ENCODE measurements around the gene PPM1H. TPM values are rescaled to one million over a fixed set of nuclear protein-coding genes. Genes with fewer than 3 reads are reported as not detected.

PPM1H gene
- total RNA-seq, 2 donors from 2014 or later = 27.0 to 46.9 TPM

DNA sequence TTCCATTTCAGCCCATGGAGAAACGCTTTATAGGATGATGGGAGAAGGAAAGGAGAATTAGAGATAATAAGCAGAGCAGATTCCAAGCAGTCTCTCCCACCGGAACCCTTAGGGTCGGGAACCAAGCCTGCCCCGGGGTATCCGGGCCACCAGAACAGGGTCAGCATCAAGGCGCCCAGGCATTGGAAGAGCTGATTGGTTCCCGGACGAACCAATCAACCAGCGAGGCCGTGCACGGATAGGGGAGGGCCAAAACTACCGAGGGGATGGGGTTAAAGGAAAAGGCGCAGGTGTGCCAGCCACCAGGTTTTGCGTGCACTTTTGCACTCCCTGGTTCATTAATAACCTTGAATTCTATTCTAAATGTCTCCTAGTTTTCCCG is 1.7 kb downstream of the PPM1H start:
- H3K27ac ChIP-seq = peak overlapping the region; percentile 81 to 90
- intact Hi-C loops (cut with DNase I) = no loop called here
- no peaks in the 10 kb centered on the region for H3K4me1 ChIP-seq (replicated peaks)
- DNase-seq (ENCODE audit: low spot score) = peak; percentile 54
- 2% methylated on average over 15 of the region's 15 CpGs for WGBS
- H3K4me3 ChIP-seq = peak overlapping the region; percentile 75 to 88
- TF ChIP-seq, protein P1, sequence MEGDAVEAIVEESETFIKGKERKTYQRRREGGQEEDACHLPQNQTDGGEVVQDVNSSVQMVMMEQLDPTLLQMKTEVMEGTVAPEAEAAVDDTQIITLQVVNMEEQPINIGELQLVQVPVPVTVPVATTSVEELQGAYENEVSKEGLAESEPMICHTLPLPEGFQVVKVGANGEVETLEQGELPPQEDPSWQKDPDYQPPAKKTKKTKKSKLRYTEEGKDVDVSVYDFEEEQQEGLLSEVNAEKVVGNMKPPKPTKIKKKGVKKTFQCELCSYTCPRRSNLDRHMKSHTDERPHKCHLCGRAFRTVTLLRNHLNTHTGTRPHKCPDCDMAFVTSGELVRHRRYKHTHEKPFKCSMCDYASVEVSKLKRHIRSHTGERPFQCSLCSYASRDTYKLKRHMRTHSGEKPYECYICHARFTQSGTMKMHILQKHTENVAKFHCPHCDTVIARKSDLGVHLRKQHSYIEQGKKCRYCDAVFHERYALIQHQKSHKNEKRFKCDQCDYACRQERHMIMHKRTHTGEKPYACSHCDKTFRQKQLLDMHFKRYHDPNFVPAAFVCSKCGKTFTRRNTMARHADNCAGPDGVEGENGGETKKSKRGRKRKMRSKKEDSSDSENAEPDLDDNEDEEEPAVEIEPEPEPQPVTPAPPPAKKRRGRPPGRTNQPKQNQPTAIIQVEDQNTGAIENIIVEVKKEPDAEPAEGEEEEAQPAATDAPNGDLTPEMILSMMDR (IDR thresholded peaks at IDR 0.05) = no peak
- TF ChIP-seq POLR2A (IDR thresholded peaks at IDR 0.05) (no peak), POLR2AphosphoS5 (IDR thresholded peaks at IDR 0.05) (no peak)
- no peaks in the 10 kb centered on the region for H3K9me3 ChIP-seq
- H3K27me3 ChIP-seq (replicated peaks; ENCODE audit: insufficient read depth) = no peaks in the 10 kb centered on the region
- H3K36me3 ChIP-seq = no peaks in the 10 kb centered on the region

DNA sequence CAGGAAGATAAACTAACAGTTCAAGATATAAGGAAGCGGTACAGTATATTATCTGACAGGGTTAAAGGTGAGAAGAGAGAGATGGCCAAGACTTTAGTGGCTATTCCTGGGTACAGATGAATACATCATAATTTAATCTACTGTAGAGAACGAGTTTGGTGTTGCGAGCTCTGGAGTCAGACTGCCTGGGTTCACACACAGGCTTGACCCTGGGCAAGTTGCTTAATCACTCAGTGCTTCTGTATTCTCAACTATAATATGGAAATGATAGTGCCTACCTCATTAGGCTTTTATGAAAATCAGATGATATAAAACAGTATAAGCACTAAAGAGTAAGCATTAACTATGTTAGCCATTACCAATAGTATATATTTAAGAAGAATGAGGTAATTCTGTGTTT is 3.5 kb downstream of the PPM1H start:
- DNase-seq (ENCODE audit: low spot score) = no peak
- TF ChIP-seq POLR2AphosphoS5 (IDR thresholded peaks at IDR 0.05) (no peak), POLR2A (IDR thresholded peaks at IDR 0.05) (no peak)
- TF ChIP-seq, protein P1 (IDR thresholded peaks at IDR 0.05) = no peak
- intact Hi-C loops (cut with DNase I) = no loop called here
- Histone ChIP-seq H3K36me3 (no peaks in the 10 kb centered on the region), H3K4me3 (no peak overlapping the region), H3K4me1 (replicated peaks) (no peaks in the 10 kb centered on the region), H3K27ac (peak overlapping the region; percentile 1 to 26), H3K27me3 (replicated peaks; ENCODE audit: insufficient read depth) (no peaks in the 10 kb centered on the region), H3K9me3 (no peaks in the 10 kb centered on the region)
- 84% methylated on average over 3 of the region's 3 CpGs for WGBS

DNA sequence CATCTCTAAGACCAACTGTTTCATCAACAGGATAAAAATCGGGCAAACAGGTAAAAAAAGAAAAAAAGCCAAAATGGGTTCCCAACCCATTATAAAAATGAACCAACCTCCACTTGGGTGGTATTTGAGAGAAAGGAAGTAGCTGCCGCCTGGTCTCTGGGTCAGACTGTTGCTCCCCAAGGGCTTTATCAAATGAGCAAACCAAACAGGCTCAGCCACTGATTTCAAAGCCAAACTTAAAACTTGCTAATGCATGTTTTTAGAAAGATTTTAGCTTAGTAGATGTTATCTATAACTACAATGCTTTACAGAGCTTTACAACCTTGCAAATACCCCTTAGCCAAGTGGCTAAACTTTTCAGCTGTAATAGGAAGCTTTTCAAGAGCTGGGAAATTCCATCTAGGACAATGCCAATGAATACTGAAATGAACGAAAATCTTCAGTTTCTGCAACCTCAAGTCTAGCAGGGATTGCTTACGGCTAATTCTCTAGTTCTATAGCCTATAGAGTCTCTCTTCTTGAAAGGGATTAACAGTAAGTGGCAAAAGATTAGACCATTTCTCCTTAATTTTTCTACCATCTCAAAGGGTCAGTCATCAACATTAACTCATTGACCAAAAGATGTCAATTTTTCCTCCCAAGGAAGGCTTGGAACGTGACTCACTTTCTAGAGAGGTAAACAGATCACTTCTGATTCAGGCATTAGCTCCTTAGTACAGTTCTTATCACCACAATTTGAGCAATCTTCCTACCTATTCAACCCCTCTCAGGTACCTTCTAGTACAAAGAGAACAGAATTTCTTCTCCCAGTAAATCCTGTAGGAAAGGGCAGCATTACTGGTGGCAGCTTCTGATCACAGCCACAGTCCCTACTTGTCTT is 4.2 kb downstream of the PPM1H start:
- Histone ChIP-seq H3K4me1 (replicated peaks) (peaks cover under 1% of the 10 kb centered on the region), H3K4me3 (no peak overlapping the region), H3K9me3 (no peaks in the 10 kb centered on the region), H3K36me3 (no peaks in the 10 kb centered on the region), H3K27ac (peak overlapping the region; percentile 1 to 26), H3K27me3 (replicated peaks; ENCODE audit: insufficient read depth) (no peaks in the 10 kb centered on the region)
- TF ChIP-seq POLR2A (IDR thresholded peaks at IDR 0.05) (no peak), POLR2AphosphoS5 (IDR thresholded peaks at IDR 0.05) (no peak)
- TF ChIP-seq, protein P1 (IDR thresholded peaks at IDR 0.05) = no peak
- 37% methylated on average over 5 of the region's 5 CpGs for WGBS
- intact Hi-C loops (cut with DNase I) = no loop called here
- DNase-seq (ENCODE audit: low spot score) = no peak

DNA sequence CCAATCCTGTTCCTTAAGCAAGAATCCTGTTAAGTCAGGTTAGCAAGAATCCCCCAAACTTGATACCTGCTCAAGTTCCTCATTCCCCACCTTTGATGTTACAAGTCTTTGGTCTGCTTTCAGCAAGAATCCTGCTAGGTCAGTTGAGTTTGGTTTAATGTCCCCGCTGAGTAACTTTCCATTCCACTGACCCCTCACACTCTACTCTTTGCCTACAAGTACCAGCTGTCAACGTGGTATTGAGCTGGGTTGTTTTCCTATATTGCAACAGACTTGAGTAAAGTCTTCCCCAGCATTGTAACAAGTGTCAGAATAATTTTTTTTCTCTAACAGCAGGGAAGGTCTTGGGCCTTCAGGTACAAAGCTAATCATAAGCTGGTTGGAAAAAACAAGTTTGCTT is 6.3 kb downstream of the PPM1H start:
- Histone ChIP-seq H3K4me3 (no peak overlapping the region), H3K36me3 (no peaks in the 10 kb centered on the region), H3K27ac (no peak overlapping the region), H3K9me3 (no peaks in the 10 kb centered on the region), H3K4me1 (replicated peaks) (peaks cover 3% of the 10 kb centered on the region), H3K27me3 (replicated peaks; ENCODE audit: insufficient read depth) (no peaks in the 10 kb centered on the region)
- DNase-seq (ENCODE audit: low spot score) = no peak
- WGBS = 65% methylated on average over 2 of the region's 2 CpGs
- TF ChIP-seq, protein P1 (IDR thresholded peaks at IDR 0.05) = no peak
- TF ChIP-seq POLR2A (IDR thresholded peaks at IDR 0.05) (no peak), POLR2AphosphoS5 (IDR thresholded peaks at IDR 0.05) (no peak)
- intact Hi-C loops (cut with DNase I) = no loop called here

DNA sequence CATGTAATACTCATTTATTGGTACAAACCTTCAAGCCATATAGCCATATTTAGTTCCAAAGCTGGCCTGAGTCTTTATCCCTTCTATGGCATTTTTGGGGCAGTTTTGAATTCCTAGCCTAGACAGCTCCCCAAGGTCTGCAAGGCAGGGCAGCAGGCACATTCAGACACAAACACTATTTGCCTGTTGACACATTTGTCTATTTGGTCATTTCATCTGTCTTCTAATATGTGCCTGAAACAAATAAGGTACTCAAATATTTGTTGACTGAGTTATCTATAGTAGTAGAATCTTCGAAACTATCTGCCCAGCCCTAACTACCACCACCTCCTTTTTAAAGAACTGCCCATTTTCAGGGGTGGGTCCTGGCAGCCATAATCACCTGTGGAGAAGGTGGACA is 9.3 kb downstream of the PPM1H start:
- Histone ChIP-seq H3K27me3 (replicated peaks; ENCODE audit: insufficient read depth) (no peaks in the 10 kb centered on the region), H3K4me3 (no peak overlapping the region), H3K36me3 (no peaks in the 10 kb centered on the region), H3K4me1 (replicated peaks) (peaks cover 3% of the 10 kb centered on the region), H3K27ac (no peak overlapping the region), H3K9me3 (no peaks in the 10 kb centered on the region)
- DNase-seq (ENCODE audit: low spot score) = no peak
- WGBS = 69% methylated on average over 1 of the region's 1 CpG
- intact Hi-C loops (cut with DNase I) = no loop called here
- TF ChIP-seq POLR2A (IDR thresholded peaks at IDR 0.05) (no peak), POLR2AphosphoS5 (IDR thresholded peaks at IDR 0.05) (no peak)
- TF ChIP-seq, protein P1 (IDR thresholded peaks at IDR 0.05) = no peak

Measured in prostate gland (tissue), 2 donors.